CD4-positive, alpha-beta T cell treated with Interferon alpha-2 for 1 hour (primary cell): ENCODE results near the gene GGTLC1.
"Not testable (repeated sequence)": the region's sequence is repeated elsewhere in the genome, so short reads cannot be mapped to it uniquely, and the experiment has no call there.

Source experiments
- DNase-seq, 2 donors: peaks; one replicate each; pipeline ENCODE4 v3.0.0-alpha.2; 2020 to 2022

The GGTLC1 gene

DNA sequence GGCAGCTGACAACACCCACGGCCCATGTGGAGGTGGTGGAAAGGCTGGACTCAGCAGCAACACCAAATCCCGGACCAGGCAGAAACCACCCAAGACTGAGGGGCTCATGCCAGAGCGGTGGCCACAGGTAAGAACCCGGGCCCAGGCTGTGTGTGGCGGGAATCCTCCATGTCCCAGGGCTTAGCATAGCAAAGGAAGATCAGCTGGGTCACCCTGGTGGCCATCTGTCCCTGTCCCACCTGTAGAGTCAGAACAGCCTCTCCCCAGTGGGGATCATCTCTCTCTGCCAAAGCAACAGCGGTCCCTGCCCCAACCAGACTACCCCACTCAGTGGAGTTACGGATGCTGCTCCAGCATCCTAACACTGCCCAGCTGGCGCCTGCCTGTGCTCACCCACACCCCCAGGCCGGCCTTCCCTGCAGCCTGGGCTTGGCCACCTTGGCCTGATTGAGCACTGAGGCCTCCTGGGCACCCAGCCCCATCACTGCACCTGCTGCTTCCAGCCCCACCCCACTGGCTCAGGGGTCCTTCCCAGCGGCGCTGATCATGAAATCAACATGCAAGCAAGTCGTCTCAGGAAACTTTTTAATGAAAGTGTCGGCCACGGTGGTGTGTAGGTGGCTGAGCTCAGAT, 5.5 kb upstream of the GGTLC1 start:
- DNase-seq = not testable (repeated sequence)

DNA sequence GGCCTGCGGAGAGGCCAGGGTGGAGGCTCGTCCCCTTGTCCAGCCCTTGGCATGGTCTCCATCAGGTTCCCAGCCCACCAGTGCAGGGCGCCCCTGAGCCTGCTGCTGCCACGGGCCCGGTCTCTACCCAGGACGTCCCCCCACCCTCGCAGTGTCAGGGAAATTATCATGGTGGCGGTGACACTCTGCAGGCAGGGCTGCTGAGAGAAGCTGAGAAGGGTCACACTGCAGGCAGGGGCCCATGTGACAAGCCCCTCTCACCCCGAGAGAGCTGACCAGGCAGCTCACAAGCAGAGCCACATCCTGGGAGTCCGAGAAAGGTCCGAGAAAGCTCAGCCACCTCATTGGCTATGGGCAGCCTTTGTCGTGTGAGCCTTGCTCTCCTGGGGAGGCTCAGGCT, 4.9 kb upstream of the GGTLC1 start:
- not testable (repeated sequence) for DNase-seq

DNA sequence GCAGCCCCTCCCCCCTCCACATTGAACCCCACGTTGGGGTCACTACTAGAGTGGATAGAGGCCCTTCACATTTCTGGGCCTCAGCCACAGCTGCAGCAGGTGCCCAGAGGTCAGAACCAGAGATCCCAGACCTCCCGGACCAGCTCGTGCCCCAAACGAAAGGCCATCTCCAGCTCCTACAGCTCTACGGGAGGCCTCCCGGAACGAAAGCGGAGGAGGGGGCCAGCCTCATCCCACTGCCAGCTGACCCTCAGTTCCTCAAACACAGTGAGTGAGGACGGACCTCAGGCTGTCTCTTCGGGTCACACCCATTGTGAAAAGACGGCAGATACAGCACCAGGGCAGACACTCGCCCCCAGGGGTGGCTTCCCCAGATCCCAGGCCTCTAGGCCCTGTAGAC, 1.7 kb upstream of the GGTLC1 start:
- DNase-seq = not testable (repeated sequence)

DNA sequence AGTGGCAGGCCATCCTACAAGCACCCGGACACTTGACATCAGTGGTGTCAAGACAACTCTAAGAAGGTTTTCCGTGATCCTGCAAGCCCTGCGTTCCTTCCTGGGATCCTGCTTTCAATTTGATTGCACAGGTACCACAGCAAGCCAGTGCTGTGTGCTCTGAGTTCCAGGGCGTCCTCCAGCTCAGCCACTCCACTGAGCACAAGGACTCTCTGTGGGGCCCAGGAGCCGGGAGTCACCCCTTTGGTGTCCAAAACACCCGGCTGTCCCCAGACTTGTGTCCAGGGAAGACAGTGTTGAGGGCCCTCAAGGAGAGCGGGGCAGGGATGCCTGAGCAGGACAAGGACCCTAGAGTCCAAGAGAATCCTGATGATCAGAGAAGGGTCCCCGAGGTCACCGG, 387 bp upstream of the GGTLC1 start:
- not testable (repeated sequence) for DNase-seq

DNA sequence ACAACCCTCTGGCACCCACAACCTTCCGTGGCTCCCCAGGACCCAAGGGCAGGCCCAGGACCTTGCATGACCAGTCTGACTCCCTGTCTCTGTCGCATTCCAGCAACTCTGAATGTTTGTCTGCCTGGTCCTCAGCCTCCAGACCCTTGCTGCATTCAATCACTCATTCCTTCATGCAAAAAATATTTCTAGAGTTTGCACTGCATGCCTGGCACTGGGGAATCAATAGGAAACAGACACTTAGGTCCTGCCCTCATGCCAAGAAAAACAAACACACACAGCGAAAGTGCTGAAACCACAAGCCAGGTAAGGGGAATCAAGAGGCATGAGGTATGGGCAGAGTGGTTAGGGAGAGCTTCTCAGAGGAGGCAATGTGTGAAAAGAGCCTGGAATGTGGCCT, 1.9 kb downstream of the GGTLC1 start:
- DNase-seq = not testable (repeated sequence)

DNA sequence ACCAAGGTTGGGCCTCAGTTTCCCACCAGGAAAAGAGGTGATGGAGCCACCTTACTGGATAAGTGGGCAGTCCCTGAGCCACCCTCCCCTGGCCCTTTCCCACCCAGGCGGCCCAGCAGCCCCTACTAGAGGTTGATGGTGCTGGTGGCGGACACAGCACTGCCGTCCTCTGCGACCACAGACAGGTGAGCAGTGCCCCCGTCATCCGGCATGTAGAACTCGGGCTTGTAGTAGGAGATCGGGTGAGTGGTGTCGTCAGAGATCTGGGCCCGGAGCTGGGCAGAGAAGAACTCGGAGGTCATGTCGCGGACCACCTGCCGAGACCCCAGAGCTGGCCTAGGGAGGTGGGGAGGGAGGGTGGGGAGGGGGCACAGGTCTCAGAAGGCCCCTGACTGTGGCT, 2.3 kb downstream of the GGTLC1 start:
- not testable (repeated sequence) for DNase-seq

DNA sequence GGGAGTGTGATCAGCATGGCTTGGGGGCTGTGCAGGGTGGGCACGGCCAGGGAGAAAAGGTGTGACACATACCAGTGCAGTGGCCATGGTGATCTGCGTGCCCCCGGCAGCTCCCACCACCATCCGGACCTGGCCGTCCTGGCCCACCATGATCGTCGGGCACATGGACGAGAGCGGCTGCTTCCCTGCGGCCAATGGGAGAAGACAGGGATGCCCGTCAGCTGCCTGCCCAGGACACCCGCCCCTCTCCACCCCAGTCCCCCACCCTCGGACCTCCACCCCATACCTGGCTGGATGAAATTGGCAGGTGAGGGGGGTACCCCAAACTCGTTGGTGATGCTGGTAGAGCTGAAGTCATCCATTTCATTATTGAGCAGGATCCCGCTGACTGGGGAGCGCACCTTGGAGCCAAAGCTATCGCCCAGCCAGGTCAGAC, 2.8 kb downstream of the GGTLC1 start:
- DNase-seq = not testable (repeated sequence)

DNA sequence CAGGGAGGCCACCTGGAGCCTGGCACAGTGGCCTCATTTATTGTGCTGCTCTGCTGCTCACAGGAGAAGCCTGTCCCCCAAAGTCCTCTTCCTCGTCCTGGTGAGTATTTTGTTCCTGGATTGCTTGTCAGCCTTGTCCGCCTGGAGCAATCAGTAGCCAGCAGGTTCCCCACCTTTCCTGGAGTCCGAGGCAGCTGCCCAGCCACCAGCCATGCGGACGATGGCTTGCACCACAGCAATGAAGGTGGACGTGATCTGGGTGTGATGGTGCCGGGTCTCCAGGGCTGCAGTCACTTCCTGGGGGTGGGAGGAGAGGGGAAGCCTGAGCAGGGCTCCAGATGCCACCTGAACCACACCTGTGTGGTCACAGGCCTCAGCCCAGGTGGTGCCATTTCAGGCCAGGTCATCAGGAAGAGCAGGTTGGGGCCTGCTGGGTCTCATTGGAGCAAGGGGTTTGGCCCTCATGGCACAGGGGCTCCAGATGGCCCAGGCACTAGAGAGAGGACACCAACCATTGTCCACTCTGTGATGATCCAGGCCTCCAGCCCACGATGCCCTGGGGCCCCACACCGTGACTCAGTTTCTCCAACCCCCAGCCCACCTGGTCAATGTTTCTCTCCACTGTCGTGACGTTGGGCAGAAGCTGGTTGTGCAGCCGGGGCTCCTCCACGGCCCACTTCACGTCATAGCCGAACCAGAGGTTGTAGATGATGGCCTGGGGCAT, 3.4 kb downstream of the GGTLC1 start:
- DNase-seq = not testable (repeated sequence)

DNA sequence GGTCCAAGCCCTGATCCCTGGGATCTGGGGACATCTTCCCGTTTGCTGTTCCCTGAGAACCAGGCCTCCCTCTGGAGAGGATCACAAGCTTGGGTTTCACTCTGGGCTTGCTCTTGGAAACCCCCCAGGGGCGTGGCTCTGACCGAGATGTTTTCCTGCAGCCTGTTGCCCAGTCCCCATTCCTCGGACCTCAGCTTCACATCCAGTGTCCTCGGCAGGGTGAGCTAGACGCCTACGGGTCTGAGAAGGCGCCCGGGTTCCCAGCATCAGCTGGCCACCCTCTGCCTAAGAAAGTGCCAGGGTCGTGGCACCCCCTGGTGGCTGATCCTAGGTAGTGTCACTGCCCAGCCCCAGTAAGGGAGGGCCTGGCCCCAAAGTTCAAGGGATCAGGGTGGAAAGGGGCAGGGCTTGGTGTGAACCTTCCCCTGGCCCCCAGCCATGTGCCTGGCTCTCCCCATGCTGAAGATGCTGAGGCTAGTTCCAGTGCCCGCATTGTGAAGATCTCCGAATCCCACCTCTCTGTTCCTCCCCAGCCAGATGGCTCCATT, 4.0 kb downstream of the GGTLC1 start:
- DNase-seq = not testable (repeated sequence)

DNA sequence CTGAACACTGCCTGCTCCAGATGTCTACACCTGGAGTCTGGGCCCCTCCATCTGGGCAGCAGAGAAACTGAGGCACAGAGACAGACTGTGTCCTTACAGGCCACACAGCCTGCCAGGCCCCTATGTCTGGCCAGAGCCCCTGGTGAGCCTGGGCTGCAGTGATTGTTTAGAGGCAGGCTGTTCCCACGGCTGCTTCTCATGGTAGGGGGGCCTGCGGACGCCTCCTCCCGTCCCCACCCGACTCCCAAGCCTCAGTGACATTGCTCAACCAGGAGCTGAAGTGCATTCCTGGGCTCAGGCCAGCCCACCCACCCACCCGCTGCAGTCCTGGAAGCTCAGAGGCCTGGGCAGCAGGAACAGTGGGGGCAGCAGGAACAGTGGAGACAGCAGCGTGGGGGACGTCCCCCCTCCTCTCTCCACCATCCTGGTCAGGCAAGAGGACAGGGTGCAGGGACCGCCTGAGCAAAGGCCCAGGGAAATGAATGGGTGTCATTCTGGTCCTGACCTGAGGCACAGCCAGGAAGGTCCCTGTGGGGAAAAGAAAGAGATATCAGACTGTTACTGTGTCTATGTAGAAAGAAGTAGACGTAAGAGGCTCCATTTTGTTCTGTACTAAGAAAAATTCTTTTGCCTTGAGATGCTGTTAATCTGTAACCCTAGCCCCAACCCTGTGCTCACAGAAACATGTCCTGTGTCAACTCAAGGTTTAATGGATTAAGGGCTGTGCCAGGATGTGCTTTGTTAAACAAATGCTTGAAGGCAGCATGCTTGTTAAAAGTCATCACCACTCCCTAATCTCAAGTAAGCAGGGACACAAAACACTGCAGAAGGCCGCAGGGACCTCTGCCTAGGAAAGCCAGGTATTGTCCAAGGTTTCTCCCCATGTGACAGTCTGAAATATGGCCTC, 6.2 kb downstream of the GGTLC1 start:
- not testable (repeated sequence) for DNase-seq

DNA sequence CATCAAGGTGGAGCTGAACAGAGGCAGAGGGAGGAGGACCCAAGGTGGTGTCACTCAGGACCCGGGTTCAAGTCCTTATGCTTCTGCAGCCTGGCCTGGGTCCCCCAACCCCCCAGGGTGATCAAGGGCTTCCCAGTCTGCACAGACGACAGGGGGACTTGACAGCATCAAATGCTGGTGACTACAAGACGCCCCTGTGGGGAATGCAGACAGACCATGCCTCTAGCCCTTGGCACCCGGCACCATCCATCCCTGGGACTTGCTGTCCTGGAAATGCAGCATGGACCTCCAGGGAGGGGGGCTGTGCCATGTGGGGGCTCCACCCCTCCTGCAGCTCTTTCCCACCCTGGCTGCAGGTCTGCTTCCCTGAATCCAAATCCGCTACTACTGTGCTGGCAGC, 7.1 kb downstream of the GGTLC1 start:
- not testable (repeated sequence) for DNase-seq

DNA sequence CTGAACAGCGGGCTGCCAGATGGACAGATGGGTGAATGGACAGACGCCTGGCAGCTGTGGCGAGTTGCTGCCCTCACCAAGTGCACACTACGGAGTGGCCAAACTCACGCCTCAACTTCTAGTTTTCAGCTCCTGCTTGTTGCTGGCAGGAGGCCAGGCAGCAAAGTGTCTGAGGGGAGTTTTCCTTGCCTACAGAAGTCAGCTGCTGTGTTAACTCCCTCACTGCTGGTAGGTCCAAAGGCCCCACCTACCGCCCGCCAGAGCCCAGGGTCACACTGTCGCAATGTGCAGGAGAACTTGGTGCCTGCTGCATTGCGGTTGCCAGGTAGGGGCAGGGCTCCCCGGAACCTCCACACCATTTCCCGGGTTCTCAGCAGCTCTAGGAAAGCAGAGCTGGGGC, 7.6 kb downstream of the GGTLC1 start:
- not testable (repeated sequence) for DNase-seq

DNA sequence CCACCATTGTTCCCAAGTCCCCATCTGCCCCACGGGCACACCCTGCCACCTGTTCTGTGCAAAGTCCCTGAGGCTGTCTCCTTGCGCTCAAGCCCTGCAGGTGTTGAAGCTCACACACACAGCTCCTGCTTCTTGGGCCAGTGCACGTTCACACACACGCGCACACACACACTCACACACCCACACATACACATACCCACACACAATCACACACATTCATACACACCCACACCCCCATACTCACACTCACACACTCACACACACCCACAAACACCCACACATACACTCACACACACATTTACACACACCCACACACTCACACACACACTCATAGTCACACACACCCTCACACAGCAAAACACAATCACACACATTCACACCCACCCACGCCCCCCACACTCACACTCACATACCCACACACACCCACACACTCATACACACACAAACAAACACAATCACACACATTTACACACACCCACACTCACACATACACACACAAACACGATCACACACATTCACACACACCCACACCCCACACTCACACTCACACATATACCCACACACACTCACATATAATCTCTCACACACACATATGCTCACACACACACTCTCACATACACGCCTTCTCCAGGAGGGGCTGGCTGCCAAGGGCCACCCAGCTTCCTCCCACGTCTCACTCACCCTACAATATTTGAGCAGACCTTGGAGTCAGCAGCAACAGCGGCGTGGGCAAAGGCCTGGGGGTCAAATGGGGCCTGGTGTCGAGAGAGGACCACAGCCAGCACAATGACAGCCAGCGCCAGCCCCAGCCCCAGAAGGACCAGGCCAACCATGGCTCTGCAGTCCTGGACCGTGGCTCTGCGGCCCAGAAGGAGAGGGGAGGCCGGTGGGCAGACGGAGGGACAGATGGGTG, 8.4 kb downstream of the GGTLC1 start:
- not testable (repeated sequence) for DNase-seq

DNA sequence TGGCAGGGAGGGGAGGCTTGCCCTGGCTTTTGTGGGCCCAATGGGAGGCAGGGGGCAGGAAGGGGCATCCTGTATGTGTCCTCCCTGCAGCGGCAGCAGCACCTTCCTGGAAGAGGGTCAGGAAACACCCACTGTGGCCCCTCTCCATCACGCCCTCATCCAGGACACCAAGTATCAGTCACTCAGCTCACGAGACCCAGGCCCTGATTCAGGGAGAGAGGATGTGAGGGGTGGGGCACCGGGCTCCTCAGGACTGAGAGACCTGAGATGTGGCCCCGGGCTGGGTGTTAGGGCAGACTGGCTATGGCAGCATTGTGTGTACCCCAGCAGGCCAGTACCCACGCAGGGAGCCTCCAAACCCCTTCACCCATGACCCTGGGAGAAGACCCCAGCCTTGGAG, 9.2 kb downstream of the GGTLC1 start:
- not testable (repeated sequence) for DNase-seq

DNA sequence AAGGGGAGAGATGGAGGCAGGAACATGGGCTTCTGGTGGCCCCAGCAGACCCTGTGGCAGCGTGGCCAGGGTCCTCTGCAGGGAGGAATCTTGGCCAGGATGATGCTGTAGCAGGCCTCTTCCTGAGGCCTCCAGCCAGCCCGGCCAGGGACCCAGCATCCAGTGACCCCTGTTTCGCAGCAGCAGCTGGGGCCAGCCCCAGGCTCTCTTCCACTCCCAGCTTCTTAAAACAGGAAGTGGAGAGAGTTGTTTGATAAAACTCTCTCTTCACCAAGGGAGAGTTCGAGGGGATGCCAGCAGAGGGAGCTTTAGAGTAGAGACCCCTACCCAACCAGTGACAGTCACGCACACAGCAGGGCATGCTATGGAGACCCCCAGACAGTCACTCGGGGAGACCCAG, 10.1 kb downstream of the GGTLC1 start:
- not testable (repeated sequence) for DNase-seq

DNA sequence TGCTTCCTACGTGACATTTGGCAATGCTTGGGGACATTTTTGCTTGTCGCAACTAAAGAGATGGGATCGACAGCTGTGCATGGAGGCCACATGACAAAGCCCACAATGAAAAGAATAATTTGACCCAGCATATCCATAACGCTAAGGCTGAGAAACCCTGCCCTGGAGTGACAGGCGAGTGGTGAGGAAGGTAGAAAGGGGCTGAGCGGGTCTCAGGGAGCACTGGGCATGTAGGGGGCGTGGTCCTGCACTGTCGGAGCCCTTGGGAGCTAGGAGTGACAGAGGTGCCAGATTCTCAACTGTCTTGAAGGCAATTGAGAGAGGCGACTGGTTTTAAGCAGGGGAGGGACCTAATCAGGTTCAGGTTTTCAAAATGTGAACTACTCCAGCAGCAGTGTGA, 13.6 kb downstream of the GGTLC1 start:
- DNase-seq = no peak

DNA sequence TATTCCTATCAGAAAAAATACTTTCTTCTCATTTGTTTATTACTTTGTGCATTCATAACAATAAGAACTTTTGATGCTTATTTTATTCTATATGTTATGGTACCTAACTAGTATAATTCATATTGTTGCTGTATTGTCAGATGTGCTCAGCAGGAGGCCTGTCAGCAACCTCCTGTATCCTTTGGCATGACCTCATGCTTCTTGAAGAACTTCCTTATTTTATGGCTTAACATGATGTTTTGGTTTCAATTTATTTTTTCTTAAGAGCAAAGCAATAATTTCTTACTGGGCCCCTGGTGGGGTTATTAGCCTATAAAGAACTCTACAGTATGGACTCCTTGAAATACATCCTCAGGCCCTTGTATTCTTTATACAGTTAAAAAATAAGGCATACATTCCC, 17.3 kb downstream of the GGTLC1 start:
- DNase-seq = no peak

DNA sequence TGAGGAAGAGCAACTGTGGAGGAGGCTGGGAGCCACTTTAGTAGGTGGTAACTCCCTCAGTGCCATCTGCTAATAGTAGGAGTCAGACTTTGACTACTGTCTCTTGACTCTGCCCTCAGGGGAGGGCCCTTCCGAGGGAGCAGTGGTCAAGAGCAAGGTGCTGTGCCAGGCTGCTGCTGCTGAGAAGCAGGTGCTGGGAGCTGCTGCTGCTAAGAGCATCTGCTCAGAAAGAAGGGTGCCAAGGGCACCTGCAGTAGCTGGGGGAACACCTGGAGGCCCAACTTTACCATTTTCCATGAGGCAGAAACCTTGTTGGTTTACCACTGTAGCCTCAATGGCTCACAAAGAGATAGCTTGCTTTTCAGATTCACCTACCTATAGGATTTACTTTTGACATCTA, 18.5 kb downstream of the GGTLC1 start:
- no peak for DNase-seq

DNA sequence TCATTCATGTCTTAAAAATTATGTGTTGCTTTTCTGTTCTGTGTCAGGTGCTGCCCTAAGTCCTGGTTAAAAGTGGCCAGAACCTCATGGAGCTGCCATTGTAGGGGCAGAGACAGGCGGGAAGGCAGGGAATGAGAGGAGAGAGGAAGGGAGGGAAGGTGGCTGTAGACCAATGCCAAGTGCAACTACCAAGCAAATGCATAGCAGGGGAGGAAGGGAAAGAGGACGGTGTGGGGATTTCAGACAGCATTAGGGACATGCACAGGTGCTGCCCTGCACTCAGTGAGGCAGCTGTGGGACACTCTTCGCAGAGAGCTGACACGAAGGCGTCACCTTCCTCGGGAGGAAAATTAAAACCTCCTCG, 21.0 kb downstream of the GGTLC1 start:
- no peak for DNase-seq

DNA sequence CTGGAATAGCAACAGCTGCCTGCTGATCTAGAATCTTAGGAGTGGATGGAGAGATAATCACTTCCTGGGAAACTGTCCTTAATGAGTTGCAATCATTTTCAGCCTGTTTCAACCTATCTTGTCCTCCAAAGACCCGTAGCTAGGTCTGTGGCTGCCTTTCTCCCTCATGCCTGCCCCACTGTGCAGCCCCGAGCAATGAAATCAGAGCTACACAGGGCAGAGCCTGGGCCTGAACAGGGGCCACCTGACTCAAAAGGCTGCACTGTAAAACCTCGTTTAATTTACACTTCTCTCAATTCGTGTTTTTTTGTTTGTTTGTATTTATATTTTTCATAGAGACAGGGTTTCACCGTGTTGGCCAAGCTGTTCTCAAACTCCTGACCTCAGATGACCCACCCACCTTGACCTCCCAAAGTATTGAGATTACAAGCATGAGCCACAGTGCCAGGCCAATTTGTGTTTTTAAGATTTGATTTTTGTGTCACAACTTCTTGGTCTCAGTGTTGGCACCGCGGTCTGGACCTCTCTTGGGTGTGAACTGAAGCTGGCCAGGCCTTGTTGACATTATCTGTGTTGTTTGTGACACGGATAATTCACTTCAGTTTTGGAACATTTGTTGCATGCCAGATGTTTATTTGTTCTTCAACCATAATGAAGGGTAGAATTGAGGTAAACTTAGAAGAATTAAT, 21.5 kb downstream of the GGTLC1 start:
- DNase-seq = no peak

DNA sequence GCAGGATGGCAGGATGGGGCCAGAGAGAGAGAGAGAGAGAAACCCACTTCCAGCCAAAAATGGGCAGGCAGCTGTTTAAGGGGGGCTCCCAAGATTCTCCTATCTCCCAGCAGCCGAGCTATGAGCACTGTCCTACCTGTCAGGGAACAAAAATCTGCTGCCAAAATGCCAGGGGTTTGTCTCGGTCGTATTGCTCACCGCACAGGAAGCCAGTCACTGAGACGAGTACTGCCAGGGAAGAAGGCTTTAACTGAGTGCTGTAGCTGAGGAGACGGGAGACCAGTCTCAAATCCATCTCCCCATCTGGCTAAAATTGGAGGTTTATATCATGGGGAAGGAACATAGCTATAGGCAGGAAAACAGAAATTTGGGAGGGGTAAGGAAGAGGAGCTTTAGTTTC, 22.3 kb downstream of the GGTLC1 start:
- no peak for DNase-seq

DNA sequence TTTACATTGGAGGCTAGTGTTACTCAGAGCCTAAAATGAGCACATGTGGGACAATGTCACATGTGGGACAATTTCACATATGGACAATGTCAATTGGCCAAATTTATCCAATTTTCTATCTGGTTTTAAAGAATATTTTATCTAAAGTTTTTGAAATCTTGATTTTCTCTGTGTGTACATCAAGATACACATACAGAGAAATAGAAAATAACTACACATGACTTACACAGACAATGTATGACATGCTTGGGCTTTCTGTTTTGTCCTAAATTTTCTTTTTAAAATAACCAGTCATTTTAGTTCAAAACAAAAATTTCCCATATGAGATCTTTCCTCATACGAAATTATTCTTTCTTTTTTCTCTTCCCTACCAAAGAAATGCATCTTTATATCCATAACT, 24.6 kb downstream of the GGTLC1 start:
- DNase-seq = no peak
